ENCODE results near the gene CD36.

GRCh38 chr7:80618096-80618495 lies 20.3 kb upstream of the CD36 start:
- TF ChIP-seq, protein P1, sequence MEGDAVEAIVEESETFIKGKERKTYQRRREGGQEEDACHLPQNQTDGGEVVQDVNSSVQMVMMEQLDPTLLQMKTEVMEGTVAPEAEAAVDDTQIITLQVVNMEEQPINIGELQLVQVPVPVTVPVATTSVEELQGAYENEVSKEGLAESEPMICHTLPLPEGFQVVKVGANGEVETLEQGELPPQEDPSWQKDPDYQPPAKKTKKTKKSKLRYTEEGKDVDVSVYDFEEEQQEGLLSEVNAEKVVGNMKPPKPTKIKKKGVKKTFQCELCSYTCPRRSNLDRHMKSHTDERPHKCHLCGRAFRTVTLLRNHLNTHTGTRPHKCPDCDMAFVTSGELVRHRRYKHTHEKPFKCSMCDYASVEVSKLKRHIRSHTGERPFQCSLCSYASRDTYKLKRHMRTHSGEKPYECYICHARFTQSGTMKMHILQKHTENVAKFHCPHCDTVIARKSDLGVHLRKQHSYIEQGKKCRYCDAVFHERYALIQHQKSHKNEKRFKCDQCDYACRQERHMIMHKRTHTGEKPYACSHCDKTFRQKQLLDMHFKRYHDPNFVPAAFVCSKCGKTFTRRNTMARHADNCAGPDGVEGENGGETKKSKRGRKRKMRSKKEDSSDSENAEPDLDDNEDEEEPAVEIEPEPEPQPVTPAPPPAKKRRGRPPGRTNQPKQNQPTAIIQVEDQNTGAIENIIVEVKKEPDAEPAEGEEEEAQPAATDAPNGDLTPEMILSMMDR (IDR thresholded peaks at IDR 0.05; ENCODE audit: low read length), result no peak
- TF ChIP-seq EZH2 (optimal IDR thresholded peaks at IDR 0.05; ENCODE audit: low read depth, low read length), result no peak

Data from MM.1S (cell line).